Measurements from ENCODE around the gene SNX32.

The SNX32 gene

DNA sequence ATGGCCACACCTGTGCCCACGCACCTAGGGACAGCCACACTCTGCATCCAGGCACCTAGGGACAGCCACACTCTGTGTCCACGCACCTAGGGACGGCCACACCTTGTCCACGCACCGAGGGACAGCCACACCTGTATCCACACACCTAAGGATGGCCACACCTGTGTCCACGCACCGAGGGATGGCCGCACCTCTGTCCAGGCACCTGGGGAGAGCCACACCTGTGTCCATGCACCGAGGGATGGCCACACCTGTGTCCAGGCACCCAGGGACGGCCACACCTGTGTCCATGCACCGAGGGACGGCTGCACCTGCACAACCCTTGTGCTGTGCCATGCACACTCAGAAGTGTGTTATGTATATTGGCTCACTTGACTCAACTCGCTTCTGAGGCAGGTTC is 36.1 kb upstream of the SNX32 start:
- no peak for DNase-seq

DNA sequence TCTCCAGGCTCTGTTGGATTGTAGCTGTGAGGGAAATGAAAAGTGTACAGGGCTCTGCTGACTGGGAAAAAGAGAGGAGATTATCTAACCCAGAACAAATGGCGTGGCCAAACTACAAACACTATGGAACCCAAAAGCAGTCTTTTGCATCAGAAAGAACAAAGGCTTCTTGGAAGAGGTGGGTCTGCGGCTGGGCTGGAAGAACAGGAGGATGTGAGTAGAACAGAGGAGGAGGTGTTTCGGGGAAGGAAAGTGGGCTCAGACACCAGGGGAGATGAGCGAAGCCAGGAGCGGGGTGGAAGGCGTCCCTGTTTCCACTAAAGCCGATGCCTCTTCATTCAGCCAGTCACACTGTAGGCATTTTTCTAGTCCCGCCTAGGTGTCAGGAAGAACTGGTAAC is 34.9 kb upstream of the SNX32 start:
- no peak for DNase-seq

DNA sequence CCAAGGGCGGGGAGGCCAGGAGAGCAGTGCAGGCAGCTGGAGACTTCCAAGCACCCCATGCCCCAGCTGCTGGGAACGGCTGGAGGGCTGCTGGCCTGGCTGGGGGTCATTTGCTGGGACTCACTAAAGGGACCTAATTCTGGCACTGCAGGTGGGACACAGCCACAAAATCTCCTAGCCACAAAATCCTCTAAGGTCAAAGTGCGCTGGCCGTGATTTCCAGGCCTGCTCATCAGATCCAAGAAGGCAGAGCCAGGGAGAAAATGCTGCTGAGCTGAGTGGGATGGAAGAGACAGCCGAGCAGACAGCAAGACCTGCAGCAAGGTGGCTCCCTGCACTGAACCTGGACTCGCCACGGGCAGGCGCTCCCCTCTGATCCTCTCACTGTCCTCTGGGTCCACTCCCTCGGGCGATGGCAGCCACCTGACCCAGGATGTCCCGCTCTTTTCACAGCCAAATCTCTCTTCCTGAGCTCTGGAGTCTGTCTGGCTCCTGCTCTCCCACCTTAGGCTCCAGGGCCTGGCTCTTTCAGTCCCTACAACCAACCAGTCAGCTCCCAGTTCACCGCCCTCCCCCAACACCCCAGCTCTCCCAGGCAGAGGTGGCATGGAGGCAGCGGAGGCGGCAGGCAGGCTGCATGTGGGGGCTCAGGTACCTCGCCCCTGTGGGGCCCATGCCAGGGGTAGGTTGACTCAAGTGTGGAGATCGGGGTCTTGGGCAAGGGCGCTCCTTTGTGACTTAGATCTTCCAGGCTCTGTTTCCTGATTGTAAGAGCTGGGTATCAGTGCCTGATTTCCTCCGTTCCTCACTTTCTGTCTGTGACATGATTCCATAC is 32.4 kb upstream of the SNX32 start:
- no peak for DNase-seq

DNA sequence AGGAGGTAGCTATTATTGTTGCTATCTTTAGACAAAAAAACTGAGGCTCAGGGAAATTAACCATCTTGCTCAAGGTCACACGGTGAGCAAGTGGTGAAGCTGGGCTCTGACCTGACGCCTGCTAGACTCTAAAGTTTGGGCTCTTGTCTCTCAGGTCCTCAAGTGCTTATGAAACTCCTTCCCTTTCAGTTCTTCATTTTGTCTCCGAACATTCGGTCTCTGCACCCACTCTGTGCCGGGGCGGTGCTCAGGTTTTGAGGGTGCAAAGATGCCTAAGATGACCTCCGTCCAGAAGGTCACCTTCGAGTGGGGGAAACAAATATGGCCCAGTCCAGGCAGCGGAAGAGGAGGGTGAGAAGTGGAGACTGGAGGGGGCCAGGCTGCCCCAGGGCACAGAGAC is 30.9 kb upstream of the SNX32 start:
- DNase-seq = no peak

DNA sequence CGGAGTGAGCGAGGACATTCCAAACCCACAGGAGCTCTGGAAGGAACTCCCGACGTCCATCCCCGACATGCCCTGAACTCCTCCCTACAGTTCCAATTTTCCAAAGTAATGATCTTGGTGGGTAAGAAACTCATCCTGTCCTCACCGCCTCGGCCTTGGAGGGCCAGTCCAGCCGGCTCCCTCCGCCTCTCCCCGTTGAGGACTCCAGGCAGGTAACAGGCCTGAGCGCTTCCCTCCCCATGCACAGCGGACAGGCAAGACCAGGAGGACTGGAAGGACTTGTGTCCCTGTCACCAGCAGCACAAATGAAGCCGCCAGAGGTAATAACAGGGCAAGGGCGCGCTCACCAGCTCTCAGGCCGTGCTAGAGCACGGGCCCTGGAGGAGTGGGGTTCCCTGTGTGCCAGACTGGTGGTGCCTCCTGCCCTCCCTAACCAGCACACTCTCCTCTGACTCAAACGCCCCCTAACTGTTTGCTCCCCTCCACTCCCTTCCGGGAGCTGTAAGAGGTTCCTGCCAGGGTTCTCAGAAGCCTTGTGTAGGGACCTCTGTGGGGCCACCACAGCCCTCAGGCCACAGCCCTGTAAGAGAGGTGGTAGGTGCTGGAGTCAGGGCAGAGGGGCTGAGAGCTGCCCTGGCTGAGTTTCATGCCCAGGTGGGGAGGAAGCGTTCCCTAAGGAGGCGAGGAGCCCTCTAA is 29.8 kb upstream of the SNX32 start:
- DNase-seq = no peak

DNA sequence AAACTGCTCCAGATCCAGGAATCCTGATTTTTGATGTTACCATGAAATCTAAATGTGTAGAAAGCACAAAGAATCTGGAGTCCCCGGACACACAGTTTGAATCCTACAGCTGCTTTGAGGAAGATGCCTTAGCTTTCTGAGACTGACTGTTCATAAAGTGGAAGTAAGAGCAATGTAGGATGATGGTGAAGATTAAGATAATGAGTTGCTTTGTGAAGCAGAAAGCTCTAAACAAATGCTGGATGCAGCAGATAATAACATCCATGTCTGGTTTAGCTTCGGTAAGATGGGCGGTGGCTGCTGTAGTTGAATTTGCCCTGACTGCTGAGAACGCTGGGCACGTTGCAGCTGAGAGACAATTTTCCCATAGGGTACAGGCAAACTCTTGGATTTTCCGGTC is 26.8 kb upstream of the SNX32 start:
- DNase-seq = no peak

DNA sequence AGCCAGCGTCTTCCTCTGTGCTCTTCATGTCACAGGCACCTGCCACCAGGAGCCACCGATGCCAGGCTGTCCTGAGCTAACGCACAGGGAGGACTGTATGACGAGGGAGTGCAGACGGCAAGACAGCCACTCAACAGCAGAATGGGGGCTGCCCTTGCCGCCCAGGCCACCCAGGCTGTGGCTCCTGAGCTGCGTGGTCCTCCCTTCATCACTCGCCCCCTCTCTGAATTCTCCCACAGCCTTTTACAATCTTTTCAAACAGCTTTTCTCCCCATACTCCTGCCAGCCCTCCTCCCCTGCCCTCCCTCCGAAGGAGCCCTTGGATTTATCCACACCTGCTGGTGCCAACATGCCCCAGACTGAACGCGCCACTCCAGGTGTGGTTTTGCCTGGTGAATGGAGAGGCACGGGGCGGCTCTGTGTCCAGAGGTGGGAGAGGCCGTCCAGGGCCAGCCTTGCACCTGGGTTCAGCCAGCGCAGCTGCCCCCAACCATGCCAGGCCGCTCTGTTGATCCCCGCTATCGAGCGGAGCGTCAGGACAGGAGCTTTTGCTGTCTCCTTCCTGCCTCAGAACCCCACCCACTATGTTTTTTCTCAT is 24.9 kb upstream of the SNX32 start:
- no peak for DNase-seq

DNA sequence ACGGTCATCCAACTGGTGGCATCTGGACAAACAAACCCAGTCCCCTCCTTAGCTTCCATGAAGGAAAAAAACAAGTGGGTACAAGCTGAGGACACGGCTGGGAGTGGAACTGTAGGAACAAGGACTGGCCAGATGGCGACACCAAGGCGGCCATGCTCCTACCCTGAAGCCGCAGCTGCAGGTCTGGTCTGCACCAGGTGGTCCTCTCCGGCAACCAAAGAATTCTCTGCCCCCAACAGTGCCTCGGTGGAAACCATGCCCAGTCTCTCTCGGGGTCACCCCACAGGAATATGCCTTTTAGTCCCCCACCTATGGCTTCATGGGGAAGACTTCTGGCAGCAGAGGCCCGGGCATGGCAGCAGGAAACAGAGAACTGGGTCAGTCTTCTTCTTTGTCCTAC is 24.3 kb upstream of the SNX32 start:
- DNase-seq = no peak

DNA sequence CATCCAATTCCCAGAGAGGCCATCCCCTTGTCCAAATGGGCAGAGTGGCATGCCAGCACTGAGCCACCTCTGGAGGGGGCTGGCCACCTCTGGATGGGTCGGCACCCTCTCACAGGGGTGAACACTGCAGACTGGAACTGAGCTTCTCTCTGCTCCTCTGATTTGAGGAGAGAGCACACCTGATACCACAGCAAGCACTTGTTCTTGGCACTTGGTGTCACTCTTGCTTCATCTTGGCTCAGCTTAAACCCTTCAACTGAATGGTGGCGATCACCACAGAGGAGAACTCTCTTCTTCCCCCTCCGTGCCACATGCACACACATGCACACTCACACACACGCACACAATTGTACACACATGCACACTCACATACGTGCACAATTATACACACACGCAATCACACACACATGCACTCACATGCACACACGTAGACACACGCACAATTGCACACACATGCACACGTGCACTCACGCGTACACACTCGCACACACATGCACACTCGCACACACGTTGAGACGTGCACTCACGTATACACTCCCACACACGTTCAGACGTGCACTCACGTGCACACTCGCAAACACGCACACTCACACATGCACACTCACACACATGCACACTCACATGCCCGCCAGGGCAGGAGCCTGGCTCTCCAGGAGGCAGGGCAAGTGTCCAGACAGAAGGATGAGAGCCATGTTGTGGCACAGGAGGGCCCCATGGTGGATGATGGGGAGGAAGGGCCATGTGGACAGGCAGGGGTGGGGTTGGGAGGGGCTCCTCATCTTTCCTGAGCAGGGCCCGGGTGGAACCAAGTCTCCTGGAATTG is 23.5 kb upstream of the SNX32 start:
- no peak for DNase-seq

DNA sequence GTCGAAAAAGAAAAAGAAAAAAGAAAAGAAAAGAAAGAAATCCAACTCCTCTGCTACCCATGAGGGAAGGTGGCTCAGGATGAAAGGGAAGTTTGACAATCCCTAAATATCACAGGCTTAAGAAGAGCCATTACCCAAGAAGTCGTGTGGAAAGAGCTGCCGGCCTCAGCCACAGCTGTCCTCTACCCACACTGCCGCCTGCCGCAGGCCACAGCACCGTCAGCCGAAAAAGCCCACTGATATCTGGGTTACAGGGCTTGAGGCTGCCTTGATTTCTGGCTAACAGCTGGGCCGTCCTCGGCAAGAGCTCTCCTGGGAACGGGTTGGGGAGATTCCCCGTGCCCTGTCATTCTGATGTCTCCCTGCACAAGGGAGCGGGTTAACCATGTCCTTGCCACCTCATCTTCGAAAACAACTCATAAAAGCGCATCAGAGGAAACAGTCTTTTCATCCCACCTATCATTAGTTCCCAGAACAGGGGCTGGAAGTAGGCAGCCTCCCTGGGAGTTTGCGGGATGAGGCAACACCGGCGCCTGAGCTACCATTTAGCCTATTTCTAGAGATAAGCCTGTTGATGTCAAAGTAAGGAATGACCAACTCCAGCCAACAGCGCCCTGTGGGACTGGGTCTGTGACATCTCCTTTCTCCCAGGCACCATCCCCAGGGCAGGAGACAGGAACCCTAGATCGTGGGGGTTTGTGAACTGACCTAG is 21.8 kb upstream of the SNX32 start:
- DNase-seq = no peak

DNA sequence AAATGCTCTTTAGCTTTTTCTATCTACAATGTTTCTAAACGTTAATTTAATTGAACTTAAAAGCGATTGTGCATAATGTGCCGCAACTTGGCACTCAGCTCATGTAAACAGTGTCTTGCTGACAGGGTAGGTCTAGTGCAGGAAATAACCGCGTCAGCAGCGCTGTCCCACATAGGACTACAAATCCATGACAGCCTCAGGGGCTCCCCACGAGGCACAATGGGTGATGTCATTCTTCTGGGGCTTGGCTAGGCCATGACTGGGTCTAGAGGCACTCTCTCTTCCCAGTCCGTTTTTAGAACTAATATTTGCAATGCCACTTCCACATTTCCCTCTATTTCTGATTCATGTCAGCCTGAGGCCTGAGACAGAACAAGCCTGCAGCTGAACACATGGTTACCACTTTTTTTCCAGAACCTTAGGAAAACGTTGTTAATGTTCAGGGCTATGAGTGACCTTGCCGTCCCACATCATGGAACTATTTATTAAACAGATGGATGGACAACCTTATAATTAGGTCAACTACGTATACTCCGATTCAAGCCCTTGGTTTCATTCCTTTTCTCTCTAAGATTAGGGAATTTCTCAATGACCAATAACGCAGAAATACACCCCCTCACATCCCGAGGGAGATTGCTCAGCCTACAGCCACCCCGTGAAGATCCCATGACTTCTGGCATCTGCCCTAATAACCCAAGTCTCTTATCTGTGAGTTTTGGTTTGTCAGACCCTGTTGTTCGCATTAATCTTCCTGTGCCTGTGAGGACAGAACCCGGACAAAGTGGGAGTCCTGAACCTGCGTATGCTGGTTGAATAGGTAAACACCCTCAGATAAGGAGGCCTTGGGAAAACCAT is 19.4 kb upstream of the SNX32 start:
- no peak for DNase-seq

DNA sequence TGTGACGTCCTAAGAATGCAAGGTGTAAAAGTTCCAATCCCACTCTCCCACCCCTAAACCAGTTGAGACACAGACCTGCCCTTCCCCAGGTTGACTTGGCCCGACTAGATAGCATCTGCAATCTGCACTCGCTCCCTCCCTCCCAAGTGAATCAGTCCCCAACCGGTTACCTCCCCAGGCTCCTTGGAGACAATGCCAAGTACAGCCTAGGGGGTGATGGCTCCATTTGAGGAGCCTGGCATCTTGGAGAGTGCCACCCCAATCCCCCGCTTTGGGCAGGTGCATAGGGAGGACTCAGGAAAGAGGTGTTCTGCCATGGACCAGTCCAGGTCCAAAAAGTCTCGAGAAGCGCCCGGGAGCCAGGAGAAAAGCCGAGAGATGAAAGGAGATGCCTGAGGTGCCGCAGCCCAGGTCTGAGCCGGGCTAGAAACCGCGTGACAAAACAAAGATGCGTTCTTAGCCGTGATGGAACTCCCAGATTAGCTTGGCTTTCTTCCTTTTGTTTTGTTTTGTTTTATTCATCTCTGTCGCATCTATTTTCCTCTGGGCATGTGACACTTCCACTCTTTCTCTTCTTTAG is 18.7 kb upstream of the SNX32 start:
- DNase-seq = no peak

DNA sequence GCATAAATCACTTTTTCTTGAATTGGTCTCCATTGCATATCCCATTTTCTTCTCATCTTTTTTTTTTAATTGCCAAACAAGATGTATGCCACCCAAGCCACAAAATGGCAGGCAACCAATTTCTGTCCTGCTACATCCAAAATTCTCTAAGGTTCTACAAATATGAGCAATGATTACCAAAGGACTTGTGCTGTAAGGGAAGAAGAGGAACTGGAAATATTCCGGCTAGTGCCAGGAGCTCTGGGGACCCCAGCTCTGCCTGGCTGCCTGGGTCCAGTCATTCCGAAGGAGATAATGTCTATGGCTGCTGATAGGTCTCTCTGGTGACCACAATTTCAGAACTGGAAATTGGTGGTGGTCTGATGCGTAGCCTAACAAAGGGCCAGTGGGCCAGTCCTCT is 17.1 kb upstream of the SNX32 start:
- no peak for DNase-seq

DNA sequence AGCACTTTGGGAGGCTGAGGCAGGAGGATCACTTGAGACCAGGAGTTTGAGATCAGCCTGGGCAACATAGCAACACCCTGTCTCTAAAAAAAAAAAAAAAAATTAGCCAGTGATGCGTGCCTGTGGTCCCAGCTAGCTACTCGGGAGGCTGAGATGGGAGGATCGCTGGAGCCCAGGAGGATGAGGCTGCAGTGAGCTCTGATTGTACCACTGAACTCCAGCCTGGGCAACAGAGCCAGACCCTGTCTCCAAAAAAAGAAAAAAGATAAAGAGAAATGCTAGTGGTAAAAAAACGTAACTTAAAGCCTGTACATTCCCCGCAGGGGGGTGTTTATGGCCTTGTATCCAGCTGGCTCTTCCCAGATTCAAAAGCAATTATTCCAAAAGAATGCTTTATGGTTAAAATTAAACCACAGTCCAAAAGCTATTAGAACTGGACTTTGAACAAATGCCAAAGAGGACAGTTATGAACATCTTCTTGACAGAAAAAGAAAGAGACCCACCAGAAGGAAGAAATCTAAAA is 16.4 kb upstream of the SNX32 start:
- no peak for DNase-seq

DNA sequence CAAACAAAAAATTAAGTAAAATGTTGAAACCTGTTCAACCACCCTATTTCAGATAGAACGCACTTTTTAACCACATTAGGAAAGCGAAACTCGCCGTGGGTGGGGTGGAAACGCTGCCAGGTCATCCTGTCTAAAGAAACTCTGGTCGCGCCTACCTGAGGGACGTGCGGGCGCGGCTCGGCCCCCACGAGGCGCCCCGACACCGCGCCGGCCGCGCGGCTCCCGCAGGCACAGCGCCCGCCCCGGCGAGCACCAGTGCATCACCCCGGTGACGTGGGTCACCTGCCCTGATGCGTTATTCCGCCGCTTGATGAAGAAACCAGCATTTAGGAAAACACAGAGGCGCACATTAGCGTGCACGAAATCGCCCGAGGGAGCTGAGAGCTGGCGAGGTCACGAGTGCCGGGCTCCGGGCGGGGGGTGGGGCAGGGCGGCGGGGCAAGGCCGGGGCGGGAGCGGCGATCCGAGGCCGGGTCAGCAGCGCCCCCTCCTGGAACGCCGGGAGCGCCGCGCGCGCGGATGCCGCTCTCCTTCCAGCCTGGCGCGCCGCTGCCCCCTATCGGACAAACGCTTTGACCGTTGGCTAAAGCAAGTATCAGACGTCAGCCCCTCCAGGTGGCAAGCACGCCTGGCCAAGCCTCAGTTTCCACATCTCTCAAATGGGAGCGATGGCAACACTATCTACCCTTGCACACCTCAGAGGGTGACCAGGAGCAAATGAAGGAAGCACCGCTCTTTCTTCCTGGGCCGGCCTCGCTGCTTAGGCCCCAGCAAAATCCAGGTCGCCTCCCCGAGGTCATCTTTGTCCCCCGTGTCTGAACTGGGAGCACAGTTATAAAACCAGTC is 15.7 kb upstream of the SNX32 start:
- DNase-seq = peak; percentile 57

DNA sequence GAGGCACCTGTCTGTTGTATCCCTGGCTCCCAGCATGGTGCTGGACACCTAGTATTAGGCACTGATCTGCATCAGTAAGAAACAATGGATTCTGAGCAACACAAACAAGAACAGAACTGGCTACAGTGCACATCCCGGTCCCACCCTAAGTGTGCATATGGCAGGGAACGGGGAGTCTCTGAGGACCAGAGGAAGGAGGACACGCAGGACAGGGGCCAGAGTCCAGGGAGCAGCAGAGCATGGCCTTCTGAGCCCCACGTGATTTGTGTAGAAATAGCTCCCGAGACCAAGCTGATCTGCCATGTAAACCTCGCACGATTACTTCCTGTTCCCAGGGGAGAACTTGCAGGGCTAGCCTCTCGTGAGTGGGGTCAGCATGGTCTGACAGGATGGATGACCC is 12.7 kb upstream of the SNX32 start:
- no peak for DNase-seq

DNA sequence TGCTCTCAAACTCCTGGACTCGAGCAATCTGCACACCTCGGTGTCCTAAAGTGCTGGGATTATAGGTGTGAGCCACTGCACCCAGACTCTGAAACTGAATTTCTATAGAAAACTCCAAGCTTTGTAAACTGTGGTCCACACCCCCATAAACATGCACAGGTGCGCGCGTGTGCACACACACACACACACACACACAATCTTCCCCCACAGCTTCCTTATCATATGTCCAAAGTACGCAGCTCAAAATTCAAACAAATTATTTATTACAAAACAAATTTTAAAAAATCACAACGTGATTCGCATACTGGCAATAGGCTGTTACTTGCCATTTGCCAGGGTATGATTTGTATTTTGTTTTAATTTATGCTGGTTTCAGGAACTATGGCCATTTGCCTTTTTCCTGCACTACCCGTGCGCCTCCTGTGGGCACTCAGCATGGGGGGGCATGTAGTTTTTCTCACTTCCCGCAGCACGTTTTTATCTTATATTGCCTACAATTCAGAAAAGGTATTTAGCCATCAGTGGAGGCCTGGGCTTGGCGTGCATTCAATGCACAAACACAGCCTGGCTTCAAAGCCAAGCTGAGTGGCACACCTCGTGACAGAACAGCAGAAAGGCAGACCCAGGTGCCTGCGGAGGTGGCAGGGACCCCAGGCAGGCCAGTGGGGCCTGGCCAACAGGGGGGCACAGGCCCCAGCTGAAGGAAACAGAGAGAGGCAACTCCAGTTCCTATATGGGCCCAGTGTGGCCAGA is 10.8 kb upstream of the SNX32 start:
- DNase-seq = no peak

DNA sequence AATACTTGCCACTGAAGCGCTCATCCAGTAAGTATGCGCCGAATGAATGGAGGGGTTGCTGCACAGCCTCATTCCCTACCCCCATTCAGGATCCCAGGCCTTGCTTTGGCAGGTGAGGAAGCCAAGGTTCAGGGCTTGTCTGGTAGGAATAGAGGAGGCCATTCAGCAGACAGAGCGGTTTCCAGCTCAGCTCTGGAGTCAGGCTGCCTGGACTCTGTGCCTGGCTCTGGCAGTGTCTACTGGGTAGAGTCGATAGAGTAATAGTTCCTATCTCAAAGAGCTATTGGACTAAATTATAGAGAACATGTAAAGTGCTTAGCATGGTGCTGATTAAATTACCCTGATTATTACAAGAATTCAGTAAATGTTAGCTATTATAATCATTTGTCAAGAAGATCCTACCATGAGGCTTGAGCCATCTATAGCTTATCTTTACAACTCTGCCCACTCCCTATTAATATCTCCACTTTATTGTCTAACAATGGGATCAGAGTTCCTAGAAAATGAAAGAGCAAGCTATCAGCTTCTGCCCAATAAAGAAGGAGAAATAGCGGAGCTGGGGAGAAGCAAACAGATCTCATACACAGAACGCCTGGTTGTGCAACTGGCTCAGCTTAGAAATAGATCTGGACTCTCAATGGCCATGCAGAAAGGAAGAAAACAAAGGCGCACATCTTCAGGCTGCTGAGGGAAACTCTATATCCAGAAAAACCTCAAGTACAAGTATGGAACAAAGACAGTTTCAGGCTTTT is 6.6 kb upstream of the SNX32 start:
- DNase-seq = no peak

DNA sequence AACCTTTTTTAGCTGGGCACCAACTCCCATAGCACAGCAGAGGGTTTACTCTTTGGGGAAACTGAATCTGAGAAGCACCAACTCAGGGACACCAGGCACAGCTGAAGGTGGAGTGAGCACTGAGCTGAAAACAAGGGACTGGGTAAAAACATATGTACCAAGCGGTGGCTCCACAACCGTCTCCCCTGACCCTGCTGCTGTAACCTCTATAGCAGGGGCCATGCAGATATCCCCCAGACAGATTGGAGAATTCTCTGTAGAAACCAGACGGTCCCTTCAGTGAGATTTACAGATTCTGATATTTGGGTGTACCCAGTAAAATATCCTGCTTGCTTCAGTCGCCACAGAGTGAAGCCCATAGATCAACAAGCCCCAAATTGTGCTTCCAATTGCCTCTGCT is 4.3 kb upstream of the SNX32 start:
- no peak for DNase-seq

All from NCI-H1694 treated with DMSO at 0.1 percent for 48 hours (cell line).